OCI-M1 (cell line): ENCODE data around the gene CIAO3.
A peak's percentile ranks its signal among the peaks of the same experiment; 100 is the strongest.

Experiments used
- DNase-seq: peaks from one replicate; lab custom pipeline; 2025; lab: John Stamatoyannopoulos, UW

CIAO3 gene

DNA sequence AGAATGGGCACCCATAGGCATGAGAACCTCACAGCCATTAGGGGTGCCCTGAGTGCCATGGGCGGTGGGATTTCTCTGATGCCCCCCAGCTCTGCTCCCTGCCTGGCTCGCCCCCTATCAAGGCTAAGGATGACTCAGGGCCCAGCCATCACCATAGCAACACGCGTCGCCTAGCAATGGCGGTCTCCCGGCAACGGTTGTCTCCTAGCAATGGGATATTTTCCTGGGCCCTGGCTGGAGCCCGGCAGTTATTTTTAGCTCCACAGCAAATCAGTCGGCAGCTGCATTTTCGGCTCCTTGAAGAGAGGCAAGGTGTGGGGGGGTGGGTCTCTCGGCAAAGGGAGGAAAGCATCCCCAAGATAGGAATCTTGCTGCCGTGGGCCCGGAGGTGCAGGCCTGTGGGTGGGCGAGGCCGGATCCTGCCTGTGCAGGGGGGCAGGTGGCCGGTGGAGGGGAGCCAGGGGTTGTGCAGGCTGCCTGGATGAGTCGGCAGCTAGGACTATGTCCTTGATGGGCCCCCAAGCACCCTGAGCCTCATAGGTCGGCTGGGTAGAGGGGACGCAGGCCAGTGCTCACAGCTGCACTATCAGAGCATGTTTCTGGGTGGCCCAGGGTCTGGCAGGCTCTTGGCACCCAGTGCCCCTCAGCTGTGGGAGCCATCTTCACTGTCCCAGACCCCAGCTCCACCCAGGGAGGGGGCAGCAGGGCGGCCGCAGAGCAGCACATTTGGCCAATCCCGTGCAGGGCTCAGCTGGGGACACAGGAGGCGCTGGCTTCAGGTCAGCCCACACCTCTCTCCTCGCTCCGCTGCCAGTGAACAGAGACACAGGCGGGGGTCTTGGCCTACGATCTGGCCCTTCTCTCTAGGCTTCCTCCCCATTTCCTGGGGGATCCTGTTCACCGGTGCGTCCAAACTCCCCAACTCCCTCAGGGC lies 31.0 kb downstream of the CIAO3 start:
- DNase-seq = peak; percentile 82

GRCh38 chr16:708959-709358 lies 31.8 kb downstream of the CIAO3 start:
- DNase-seq = no peak

DNA sequence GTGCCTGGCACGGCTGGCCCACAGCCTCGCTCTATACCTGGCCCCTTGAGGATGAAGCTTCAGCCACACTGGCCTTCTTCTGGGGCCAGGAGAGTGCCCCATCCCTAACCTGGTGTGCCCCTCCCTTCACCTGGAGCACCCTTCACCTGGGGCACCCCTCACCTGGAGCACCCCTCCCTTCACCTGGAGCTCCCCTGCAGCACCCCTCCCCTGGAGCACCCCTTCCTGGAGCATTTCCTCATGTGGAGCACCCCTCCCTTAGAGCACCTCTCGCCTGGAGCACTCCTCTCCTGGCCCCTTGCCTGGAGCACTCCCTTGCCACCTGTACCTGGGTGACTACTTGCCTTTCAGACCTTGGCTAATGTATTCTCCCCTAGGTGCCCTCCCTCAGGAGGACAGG lies 32.8 kb downstream of the CIAO3 start:
- no peak for DNase-seq

GRCh38 chr16:707062-707538 lies 33.7 kb downstream of the CIAO3 start:
- no peak for DNase-seq

DNA sequence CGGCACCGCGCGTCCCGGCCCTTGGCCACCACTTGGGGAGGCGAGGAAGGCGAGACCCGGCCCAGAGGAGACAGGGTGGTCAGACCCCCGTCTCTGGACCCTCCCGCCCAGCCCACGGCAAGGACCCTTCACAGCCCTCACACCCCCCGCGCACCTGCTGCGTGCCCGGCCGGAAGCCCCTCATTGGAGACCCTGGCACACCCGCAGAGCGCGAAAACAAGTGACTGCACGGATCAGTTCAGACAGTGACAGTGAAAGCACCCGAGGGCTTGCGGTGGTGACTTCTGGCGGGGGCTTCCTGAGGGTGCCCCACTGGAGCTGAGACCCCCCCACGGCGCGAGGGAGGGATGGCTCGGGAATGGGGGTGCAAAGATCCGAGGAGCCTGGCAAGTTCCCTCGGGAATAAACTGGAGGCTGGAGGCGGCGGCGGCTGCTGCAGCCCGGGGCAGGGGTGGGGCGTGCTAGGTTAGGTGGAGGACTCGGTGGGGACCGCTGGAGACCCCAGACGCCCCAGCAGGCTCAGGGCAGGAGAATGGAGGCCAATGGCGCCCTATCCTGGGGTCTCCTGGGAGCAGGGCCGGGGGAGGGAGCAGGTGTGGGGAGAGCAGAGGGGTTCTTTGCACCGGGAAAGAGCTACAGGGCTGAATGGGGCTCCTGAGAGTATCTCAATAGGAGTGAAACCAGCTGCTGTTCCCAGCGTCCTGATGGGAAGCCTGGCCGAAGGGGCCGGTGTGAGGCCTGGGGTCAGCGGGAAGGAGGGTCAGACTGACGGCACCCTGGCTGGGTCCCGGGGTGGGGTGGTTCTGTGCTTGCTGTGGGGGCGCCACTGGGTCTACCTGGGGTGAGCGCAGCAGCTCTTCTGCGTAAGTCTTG lies 34.4 kb downstream of the CIAO3 start:
- DNase-seq = no peak

DNA sequence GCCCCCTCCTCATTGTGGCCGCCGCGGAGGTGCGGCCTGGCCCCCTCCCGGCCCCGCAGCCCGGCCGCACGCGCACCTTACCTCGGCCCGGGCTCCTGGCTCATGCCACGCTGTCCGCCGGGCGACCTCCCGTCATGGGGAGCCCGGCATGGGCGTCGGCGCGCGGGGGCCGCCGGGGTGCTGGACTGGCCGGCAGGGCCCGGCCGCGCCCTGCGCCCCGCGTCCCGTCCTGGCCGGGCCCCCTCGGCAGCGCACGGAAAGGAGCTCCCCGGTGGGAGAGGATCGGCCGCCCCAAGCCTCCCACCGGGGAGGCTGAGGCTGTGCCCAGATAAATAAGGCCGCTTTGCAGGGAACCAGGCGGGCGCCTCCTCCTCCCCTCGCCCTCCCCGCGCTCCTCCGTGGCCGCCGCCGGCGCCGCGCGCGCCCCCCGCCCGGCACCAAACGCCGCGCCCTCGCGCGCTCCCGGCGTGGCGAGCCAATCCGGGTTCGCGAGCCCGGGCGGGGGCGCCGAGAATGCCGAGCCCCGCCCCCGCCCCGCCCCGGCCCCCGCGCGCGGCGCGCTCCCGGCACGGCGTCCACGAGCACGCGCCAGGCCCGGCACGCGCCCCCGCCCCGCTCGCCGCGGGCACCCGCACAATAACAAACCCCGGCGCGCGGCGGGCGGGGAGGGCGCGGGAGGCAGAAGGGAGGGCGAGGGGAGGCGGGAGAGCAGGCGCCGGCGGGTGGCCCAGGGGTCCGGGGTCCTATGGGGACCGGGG lies 35.2 kb downstream of the CIAO3 start, which contains the start of gene FBXL16:
Gene FBXL16 (minus strand): TSS at position 371 of the 758 bp plus-strand sequence. CDS start 8,396 bp downstream, outside the sequence.
- DNase-seq = no peak

DNA sequence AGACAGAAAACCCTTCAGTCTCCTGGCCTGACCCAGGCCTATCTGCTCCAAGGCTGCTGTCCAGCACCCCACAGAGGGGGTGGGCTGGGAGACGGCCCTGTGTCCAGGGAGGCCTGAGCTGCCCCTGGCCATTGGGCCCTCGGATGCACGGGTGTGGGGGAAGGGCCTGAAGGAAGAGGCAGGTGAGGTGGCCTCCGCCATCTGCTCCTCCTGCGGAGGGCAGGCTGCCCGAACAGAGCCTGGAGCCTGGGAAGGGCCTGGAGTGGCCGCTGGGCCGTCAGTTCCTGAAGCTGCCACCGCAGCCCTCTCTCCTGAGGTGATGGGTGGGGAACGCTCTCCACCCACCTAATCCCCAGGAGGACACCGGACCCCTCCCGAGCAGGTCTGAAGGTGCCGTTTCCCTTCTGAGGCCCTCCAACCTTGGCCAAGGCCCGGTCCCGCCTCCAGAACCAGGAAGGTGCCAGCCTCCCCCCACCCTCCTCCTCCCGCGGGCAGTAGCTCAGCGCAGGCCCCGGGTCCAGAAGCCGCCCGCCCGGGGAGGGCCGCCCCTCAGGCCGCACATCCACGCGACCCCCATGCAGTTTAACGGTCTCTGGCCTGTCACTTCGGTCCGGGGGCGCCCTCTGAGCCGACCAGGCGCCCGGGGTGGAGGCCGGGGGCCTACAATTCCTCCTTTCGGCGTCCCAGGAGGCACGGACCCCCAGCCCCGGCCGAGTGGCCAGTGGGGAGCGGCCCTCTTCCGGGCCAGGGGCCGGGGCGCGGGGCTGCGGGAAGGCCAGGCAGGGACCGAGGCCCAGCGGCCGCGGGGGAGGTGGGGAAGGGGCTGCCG lies 36.0 kb downstream of the CIAO3 start:
- no peak for DNase-seq

- no peak for DNase-seq
These were observed 36.8 kb downstream of the CIAO3 start for GRCh38 chr16:704047-704446.

- DNase-seq = no peak
These were observed 37.4 kb downstream of the CIAO3 start for GRCh38 chr16:703406-703805.

GRCh38 chr16:702341-702740 lies 38.5 kb downstream of the CIAO3 start:
- DNase-seq = no peak

GRCh38 chr16:700684-701584 lies 39.9 kb downstream of the CIAO3 start:
- peak; percentile 42 for DNase-seq

- DNase-seq = no peak
These were observed 41.7 kb downstream of the CIAO3 start for GRCh38 chr16:698911-699671.

- no peak for DNase-seq
These were observed 45.3 kb downstream of the CIAO3 start for GRCh38 chr16:695355-696089.

DNA sequence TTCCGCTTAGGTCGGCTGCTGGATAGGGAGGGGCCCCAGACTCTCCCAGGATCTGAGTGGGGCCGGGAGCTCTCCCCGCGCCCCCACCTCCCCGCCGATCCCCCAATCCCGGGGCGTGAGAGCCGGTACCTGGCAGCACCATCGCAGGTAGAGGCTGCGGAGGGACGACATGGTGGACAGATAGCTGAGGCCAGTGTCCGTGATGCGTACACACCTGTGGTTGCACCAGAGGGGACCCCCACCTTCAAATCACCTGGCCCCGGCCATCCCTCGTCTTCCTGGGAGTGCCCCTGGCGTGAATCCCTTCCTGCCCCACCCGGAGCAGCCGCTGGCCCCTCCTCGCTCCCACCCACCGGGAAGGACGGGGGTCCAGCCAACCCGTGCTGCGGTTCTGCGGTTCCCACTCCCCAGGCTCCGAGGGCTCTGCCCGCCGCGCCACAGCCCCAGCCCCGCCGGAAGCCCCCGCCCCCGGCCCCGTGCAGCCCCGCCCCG lies 45.9 kb downstream of the CIAO3 start:
- no peak for DNase-seq

DNA sequence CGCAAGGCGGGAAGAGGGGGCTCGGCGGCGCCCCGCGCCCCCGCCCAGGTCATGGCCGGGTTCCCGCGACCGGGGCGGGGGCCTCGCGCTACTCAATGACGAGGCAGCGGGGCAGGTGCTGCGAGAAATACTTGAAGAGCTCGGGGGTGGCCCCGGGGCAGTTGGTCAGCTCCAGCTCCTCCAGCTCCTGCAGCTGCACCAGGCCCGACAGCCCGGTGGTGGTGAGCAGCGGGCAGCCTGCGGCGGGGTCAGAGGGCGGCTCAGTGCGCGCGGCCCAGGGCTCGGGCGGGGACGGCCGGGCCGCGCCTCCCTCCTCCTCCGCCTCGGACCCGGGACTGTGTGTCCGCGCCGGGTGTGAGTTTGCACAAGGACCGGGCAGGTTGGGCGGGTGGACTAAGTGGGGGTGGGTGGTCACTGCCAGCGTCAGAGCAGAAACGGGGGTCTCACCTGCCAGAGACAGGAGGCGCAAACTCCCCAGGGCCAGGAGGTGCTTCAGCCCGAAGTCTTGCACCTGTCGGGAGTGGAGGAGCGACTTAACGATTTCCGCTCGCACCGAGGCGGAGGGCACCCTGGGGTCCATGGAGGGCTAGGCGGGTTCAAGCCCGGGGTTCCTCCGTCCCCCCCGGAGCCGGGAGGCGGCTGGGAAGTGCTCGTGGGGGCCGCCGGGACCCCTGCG lies 46.5 kb downstream of the CIAO3 start:
- no peak for DNase-seq

DNA sequence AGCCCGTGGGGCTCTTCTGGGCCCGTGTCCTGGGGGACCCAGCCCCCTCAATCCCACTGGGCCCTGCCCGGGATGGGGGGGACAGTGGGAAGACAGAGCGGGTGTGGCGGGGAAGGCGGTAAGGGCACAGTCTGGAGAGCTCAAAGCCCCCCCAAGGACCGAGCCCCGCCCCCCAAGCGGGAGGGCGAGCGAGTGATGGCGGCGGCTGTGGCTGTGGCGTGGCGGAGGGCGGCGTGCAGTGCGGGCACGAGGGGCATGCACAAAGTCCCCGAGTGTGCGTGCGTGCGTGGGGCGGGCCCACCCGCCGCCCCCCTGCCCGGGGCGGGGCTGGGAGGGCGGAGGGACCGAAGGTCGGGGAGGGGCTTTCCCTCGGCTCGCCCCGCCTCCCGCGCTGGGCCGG lies 47.0 kb downstream of the CIAO3 start:
- DNase-seq = no peak

DNA sequence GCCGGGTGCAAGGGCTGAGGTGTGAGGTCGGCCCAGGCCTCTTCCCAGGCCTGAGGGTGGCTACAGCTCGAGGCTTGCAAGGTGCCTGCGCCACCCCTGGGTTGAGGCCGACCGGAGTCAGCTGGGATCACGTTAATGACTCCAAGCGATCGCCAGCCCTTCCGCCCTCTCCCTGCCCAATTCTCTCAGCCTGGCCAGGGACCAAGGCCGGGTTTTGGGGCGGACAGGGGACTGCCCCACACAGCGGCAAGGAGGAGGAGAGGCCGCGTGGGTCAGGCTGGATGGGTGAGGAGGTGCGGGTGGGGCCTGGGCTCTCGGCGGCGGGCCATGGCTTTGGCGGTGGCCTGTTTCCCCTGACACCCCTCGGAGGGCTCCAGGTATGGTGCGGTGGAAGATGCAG lies 47.4 kb downstream of the CIAO3 start:
- no peak for DNase-seq
